ENCODE measurements around the gene FNTB. TPM values are rescaled to one million over a fixed set of nuclear protein-coding genes. Genes with fewer than 3 reads are reported as not detected.

The FNTB gene
- total and polyA plus RNA-seq, 2 of the 8 experiments (the other 6 are each of a cell fraction or from before 2014, with no cell fraction given): 16.0 to 20.7 TPM

DNA sequence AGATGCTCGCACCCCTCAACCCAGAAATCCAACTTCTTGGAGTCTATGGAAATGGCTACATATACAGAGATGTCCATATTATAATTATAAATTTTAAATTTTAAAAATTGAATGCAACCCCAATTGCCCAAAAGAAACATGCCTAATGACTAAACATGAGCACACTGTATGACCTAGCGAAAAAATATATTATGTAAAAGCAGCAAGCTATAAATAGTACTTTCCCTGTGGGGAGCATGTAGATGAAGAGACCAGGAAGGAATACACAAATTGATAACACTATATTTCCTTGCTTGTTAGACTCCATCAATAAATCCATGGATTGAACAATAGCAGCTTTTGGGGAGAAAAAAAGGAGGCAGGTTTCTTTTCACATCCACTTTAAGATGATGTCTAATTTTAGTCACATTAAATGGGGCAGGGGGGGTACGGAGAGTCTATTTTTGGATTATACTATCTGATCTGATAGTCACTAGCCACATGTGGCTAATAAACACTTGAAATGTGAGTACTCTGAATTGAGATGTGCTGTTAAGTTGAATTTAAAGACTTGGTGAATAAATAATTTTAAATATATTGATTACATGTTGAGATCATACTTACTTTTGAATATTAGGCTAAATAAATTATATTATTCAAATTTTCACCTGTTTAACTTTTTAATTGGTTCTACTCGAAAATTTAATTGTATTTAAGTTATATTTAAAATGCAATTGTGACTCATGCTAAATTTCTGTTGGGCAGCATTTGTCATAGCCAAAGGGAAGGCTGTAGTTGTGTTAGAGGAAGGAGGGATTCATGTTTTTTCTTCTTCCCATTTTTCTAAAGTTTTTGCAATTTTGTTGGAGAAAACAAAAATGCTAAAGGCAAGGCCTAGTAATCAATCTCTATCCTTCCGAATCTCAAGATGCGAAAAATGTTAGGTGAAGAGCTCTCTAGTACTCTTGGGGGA is 98.1 kb downstream of the FNTB start:
- H3K27ac ChIP-seq (ENCODE audit: low read depth, low read length): no peak overlapping the region
- TF ChIP-seq TAF7 (optimal IDR thresholded peaks at IDR 0.05; ENCODE audit: borderline replicate concordance, low read depth, low read length): no peak
- no peak for TF ChIP-seq NANOG (IDR thresholded peaks at IDR 0.05; ENCODE audit: insufficient read depth, low read depth, low read length, poor library complexity, severe bottlenecking)
- TF ChIP-seq, protein P1, sequence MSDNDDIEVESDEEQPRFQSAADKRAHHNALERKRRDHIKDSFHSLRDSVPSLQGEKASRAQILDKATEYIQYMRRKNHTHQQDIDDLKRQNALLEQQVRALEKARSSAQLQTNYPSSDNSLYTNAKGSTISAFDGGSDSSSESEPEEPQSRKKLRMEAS (IDR thresholded peaks at IDR 0.05): no peak
- TF ChIP-seq RFX5 (IDR thresholded peaks at IDR 0.05; ENCODE audit: borderline replicate concordance, low read depth, low read length): no peak
- no peak for TF ChIP-seq MAFK (IDR thresholded peaks at IDR 0.05; ENCODE audit: low read depth, low read length)
- no peak for TF ChIP-seq JUN (IDR thresholded peaks at IDR 0.05; ENCODE audit: low read depth, low read length)
- TF ChIP-seq SIX5 (IDR thresholded peaks at IDR 0.05; ENCODE audit: low read depth, low read length): no peak
- TF ChIP-seq, protein P2, sequence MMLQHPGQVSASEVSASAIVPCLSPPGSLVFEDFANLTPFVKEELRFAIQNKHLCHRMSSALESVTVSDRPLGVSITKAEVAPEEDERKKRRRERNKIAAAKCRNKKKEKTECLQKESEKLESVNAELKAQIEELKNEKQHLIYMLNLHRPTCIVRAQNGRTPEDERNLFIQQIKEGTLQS (IDR thresholded peaks at IDR 0.05; ENCODE audit: insufficient read depth, low read depth, low read length): no peak
- TF ChIP-seq, protein P3, sequence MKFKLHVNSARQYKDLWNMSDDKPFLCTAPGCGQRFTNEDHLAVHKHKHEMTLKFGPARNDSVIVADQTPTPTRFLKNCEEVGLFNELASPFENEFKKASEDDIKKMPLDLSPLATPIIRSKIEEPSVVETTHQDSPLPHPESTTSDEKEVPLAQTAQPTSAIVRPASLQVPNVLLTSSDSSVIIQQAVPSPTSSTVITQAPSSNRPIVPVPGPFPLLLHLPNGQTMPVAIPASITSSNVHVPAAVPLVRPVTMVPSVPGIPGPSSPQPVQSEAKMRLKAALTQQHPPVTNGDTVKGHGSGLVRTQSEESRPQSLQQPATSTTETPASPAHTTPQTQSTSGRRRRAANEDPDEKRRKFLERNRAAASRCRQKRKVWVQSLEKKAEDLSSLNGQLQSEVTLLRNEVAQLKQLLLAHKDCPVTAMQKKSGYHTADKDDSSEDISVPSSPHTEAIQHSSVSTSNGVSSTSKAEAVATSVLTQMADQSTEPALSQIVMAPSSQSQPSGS (IDR thresholded peaks at IDR 0.05; ENCODE audit: low read length): no peak

More for the DNA sequence above, 98.1 kb downstream of the FNTB start:
- DNase-seq (ENCODE audit: low read depth in 1 of 2, low spot score in 2 of 2): no peak
- POLR2A ChIA-PET (ENCODE audit: partially characterized antibody): interaction anchor here (1.5 kb wide), 1 partner anchor 18 kb away, joined by 3 read pairs; the partner anchor contains the start of gene MAX
- H3K27me3 ChIP-seq (replicated peaks in 1 of 4; ENCODE audit: control insufficient read depth in 3 of 4, extremely low read depth in 1 of 4, insufficient read depth in 3 of 4, low read length in 3 of 4): no peaks in the 10 kb centered on the region
- peaks cover 29 to 37% of the 10 kb centered on the region in 2 experiments for H3K9me3 ChIP-seq (ENCODE audit: insufficient read depth in 2 of 2, low read depth in 1 of 2, low read length in 1 of 2)
- H4K20me1 ChIP-seq (replicated peaks in 1 of 2; ENCODE audit: control insufficient read depth in 1 of 2, insufficient read depth in 2 of 2, low read length in 2 of 2): peaks cover 0 to 5% of the 10 kb centered on the region in 2 experiments
- no peak overlapping the region for H2BK5ac ChIP-seq (ENCODE audit: low read depth, low read length)
- no peak overlapping the region for H3K18ac ChIP-seq (ENCODE audit: extremely low read depth, low read length)
- CTCF ChIA-PET (ENCODE audit: partially characterized antibody): no interaction called here
- H2AFZ ChIP-seq (ENCODE audit: low read length): no peak overlapping the region
- H3K36me3 ChIP-seq (ENCODE audit: control insufficient read depth in 2 of 4, insufficient read depth in 4 of 4, low read length in 3 of 4): peaks cover 5 to 65% (median 43%) of the 10 kb centered on the region in 4 experiments; a peak in 7 of 8 replicates
- 80% methylated on average over 6 of the region's 6 CpGs; no CpG with 5 or more reads in 1 of the 2 experiments for WGBS, 2 experiments (ENCODE audit: extremely low coverage in 1 of 2, insufficient coverage in 1 of 2, insufficient read length in 1 of 2, insufficient replicate concordance in 2 of 2, low coverage in 1 of 2, low lambda C conversion rate in 2 of 2, missing lambda C conversion rate in 1 of 2)
- no peak overlapping the region for H2BK120ac ChIP-seq (replicated peaks; ENCODE audit: low read depth, low read length)
- H3K4me2 ChIP-seq (ENCODE audit: insufficient read depth in 1 of 2, low read depth in 2 of 2, low read length in 2 of 2): no peak overlapping the region
- H3K79me1 ChIP-seq (ENCODE audit: low read depth, low read length): no peaks in the 10 kb centered on the region
- H4K8ac ChIP-seq (ENCODE audit: extremely low read depth, insufficient read depth, low read length): no peak overlapping the region
- H3K9ac ChIP-seq (replicated peaks in 1 of 4; ENCODE audit: extremely low read depth in 1 of 4, low read depth in 3 of 4, low read length in 3 of 4): no peak overlapping the region
- no peak for FAIRE-seq
- H3K23ac ChIP-seq (ENCODE audit: insufficient read length): no peak overlapping the region
- H4K5ac ChIP-seq (ENCODE audit: insufficient read length, low read depth, low read length): no peak overlapping the region
- H3K56ac ChIP-seq (replicated peaks; ENCODE audit: insufficient read length, low read depth, low read length): no peak overlapping the region
- H3K23me2 ChIP-seq (ENCODE audit: low read depth, low read length): no peaks in the 10 kb centered on the region
- peaks cover 0 to 18% of the 10 kb centered on the region in 2 experiments; a peak in 2 of 4 replicates for H3K79me2 ChIP-seq (ENCODE audit: control insufficient read depth in 1 of 2, insufficient read depth in 2 of 2, low read length in 2 of 2)
- no peak overlapping the region for H3K4me3 ChIP-seq (ENCODE audit: extremely low read depth in 1 of 4, insufficient read depth in 2 of 4, low read depth in 3 of 4, low read length in 4 of 4)
- no peak overlapping the region for H4K91ac ChIP-seq (replicated peaks; ENCODE audit: insufficient read length, low read length)
- no peaks in the 10 kb centered on the region; a peak in 2 of 7 replicates for H3K4me1 ChIP-seq (replicated peaks in 1 of 4; ENCODE audit: control insufficient read depth in 3 of 4, insufficient read depth in 4 of 4, low read length in 3 of 4)
- no peak overlapping the region for H2BK20ac ChIP-seq (ENCODE audit: low read length)
- no peak overlapping the region for H3K4ac ChIP-seq (replicated peaks; ENCODE audit: insufficient read length, low read depth, low read length)
- no peak overlapping the region for H2AK5ac ChIP-seq (ENCODE audit: low read depth, low read length)
- H2BK12ac ChIP-seq (ENCODE audit: low read depth, low read length): no peak overlapping the region
- H2BK15ac ChIP-seq (ENCODE audit: low read length): no peak overlapping the region
- no peak overlapping the region for H3K14ac ChIP-seq (ENCODE audit: insufficient read length)
